Measurements from ENCODE around the gene ADAMTS3. TPM values are rescaled to one million over a fixed set of nuclear protein-coding genes. Genes with fewer than 3 reads are reported as not detected.

Gene ADAMTS3
- total and polyA plus RNA-seq, 12 donors, result 1.0 to 13.1 (median 2.2) TPM

DNA sequence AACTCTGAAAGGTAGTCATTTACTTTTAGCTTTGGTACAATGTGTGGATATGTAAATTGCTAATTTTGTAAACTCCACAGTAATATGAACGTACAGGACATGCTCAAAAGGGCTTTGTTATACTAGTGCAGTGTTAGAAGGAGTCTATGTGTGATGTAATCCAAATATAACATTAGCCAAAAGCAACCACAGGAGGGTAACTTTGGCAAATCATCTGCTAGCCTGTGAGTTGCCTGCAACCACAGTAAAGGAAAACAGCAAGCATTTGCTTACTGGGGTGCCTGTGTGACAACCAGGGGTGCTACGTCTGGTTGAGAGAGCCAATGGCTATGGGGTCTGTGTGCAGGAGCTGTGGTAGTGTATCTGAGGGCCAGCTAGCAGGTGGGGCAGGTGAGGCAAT is 245.8 kb downstream of the ADAMTS3 start:
- DNase-seq, result no peak
- no peak overlapping the region for H3K27ac ChIP-seq
- H3K36me3 ChIP-seq (replicated peaks in 1 of 2), result no peaks in the 10 kb centered on the region
- no peak overlapping the region for H3K4me3 ChIP-seq
- no peaks in the 10 kb centered on the region for H3K27me3 ChIP-seq
- H3K4me1 ChIP-seq (replicated peaks in 1 of 2), result no peaks in the 10 kb centered on the region
- H3K9me3 ChIP-seq (replicated peaks in 1 of 3), result no peaks in the 10 kb centered on the region
- WGBS, 4 donors, result 65 to 85% (median 82%) methylated on average over 2 of the region's 2 CpGs
- intact Hi-C loops (cut with DNase I), result no loop called here
- TF ChIP-seq, protein P1, sequence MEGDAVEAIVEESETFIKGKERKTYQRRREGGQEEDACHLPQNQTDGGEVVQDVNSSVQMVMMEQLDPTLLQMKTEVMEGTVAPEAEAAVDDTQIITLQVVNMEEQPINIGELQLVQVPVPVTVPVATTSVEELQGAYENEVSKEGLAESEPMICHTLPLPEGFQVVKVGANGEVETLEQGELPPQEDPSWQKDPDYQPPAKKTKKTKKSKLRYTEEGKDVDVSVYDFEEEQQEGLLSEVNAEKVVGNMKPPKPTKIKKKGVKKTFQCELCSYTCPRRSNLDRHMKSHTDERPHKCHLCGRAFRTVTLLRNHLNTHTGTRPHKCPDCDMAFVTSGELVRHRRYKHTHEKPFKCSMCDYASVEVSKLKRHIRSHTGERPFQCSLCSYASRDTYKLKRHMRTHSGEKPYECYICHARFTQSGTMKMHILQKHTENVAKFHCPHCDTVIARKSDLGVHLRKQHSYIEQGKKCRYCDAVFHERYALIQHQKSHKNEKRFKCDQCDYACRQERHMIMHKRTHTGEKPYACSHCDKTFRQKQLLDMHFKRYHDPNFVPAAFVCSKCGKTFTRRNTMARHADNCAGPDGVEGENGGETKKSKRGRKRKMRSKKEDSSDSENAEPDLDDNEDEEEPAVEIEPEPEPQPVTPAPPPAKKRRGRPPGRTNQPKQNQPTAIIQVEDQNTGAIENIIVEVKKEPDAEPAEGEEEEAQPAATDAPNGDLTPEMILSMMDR (IDR thresholded peaks at IDR 0.05), result no peak
- TF ChIP-seq POLR2A (IDR thresholded peaks at IDR 0.05), result no peak

DNA sequence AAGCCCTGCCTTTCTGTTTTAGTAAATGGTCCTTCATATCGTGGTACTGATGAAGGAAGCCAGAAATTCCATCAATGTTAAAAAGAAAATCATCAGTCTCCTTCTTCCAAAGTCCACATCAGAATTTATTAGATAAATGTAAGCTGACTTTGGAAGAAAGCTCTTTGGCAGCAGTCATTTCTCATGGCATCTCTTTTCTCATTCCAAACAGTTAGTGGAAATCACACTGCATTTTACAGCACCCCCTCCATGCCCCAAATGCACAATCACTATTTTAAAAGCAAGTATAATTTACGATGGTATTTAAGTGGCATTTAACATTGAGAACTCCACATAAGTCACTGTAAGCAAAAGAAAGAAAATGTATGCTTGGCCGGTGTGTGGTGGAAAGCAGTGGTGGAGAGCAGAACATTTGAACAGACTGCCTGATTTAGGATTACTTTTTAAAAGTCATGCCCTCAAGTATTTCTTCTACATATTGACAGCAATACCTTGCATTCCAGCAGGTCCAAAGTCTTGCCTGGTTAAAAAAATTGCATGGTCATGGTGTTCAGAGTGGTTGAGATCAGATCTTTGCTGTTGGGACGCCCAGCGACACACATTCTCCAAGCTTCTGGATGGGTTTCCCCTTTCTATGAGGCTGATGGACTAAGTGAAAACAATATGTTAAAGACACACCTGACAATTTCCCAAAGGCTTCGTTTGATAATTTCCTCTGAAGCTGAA is 248.6 kb downstream of the ADAMTS3 start:
- TF ChIP-seq, protein P1 (IDR thresholded peaks at IDR 0.05), result no peak
- no peak for TF ChIP-seq POLR2A (IDR thresholded peaks at IDR 0.05)
- Histone ChIP-seq H3K27ac (no peak overlapping the region), H3K27me3 (no peaks in the 10 kb centered on the region), H3K4me3 (no peak overlapping the region), H3K36me3 (replicated peaks in 1 of 2) (no peaks in the 10 kb centered on the region), H3K4me1 (replicated peaks in 1 of 2) (no peaks in the 10 kb centered on the region), H3K9me3 (replicated peaks in 1 of 3) (no peaks in the 10 kb centered on the region)
- intact Hi-C loops (cut with DNase I), result no loop called here
- whole genome bisulfite sequencing, 4 donors, result 85 to 92% (median 88%) methylated on average over 6 of the region's 6 CpGs
- no peak for DNase-seq

DNA sequence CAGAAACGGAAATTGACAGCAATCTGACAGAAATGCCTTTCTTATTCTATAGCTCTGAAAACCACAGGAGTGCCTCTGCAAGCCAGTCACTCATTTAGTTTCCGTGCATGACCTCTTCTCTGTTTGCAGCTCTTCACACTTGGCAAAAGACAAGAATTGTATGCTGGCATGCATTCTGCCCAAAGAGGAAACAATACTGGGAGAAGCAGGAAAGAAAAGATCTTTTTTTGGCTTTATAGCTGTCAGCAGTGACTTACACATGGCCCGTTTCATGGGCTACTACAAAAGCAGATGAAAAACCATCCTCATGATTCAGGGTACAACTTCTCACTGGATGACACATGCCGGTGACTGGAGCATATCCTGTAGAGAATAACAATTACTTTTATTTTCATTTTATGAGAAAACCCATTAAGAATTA is 249.4 kb downstream of the ADAMTS3 start:
- Histone ChIP-seq H3K27me3 (no peaks in the 10 kb centered on the region), H3K4me1 (replicated peaks in 1 of 2) (no peaks in the 10 kb centered on the region), H3K4me3 (no peak overlapping the region), H3K9me3 (replicated peaks in 1 of 3) (no peaks in the 10 kb centered on the region), H3K27ac (no peak overlapping the region), H3K36me3 (replicated peaks in 1 of 2) (no peaks in the 10 kb centered on the region)
- TF ChIP-seq, protein P1 (IDR thresholded peaks at IDR 0.05), result no peak
- TF ChIP-seq POLR2A (IDR thresholded peaks at IDR 0.05), result no peak
- intact Hi-C loops (cut with DNase I), result no loop called here
- no peak for DNase-seq
- 60 to 74% (median 64%) methylated on average over 4 of the region's 4 CpGs for WGBS, 4 donors

DNA sequence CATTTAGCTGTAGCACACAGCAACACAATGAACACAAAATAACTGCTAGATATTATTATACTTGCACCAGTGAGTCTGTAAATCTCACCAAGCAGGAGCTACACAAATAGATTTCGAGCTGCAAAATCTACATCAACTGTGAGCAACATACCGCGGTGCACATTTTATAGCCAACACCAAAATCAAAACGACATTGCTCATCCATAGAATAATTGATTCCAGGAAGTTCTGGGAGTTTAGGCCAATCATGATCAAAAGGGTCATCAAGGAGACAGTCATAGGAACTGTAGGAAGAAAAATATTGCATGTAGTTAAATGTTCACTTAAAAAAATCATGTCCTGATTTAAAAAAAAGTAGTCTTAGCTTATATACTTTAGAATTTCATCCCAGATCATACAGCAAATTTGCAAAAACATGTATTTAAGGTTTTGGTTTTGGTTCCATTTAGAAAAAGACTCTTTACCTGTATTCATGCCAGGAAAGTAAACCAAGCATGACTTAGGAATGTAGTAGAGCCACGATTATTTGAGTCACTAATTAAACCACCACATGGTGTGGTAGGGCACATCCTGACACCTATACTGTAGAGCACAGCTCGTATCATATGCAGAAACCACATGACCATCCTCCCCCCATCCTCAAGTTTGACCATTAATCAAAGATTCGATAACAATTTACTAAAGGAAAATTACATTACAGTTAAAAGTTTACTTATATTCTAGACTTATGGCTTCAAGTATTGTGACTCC is 250.4 kb downstream of the ADAMTS3 start:
- 82 to 88% (median 86%) methylated on average over 7 of the region's 7 CpGs for WGBS, 4 donors
- Histone ChIP-seq H3K4me1 (replicated peaks in 1 of 2) (no peaks in the 10 kb centered on the region), H3K27me3 (no peaks in the 10 kb centered on the region), H3K4me3 (no peak overlapping the region), H3K9me3 (replicated peaks in 1 of 3) (no peaks in the 10 kb centered on the region), H3K36me3 (replicated peaks in 1 of 2) (no peaks in the 10 kb centered on the region), H3K27ac (no peak overlapping the region)
- intact Hi-C loops (cut with DNase I), result no loop called here
- TF ChIP-seq POLR2A (IDR thresholded peaks at IDR 0.05), result no peak
- TF ChIP-seq, protein P1 (IDR thresholded peaks at IDR 0.05), result no peak
- no peak for DNase-seq
